HG03460 (cell line): ENCODE results near the gene CGNL1.

ENCODE experiments used
- ATAC-seq: cut with Tn5 transposase; IDR thresholded peaks from one replicate; pipeline ENCODE4 v1.9.1; 2021; ENCODE audit not compliant: unreplicated experiment

The CGNL1 gene

DNA sequence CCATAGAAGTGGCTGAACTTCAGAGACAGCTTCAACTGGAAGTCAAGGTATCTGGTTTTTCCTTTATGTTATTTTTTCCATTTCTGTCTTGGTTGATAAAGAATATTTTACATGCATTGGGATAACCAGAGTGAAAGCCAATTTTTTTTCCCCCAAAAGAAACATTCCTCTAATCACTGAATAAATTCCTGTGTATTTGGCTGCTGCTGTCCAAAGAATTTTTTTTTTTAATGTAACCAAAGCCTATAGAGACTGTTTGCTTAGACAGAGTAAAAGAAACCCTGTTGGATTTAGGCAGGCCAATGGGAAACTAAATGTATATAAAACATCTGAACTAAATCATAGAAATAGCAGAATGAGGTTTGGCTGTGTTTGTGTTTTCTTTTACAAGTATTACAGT lies 75.2 kb downstream of the CGNL1 start:
- no peak for ATAC-seq

DNA sequence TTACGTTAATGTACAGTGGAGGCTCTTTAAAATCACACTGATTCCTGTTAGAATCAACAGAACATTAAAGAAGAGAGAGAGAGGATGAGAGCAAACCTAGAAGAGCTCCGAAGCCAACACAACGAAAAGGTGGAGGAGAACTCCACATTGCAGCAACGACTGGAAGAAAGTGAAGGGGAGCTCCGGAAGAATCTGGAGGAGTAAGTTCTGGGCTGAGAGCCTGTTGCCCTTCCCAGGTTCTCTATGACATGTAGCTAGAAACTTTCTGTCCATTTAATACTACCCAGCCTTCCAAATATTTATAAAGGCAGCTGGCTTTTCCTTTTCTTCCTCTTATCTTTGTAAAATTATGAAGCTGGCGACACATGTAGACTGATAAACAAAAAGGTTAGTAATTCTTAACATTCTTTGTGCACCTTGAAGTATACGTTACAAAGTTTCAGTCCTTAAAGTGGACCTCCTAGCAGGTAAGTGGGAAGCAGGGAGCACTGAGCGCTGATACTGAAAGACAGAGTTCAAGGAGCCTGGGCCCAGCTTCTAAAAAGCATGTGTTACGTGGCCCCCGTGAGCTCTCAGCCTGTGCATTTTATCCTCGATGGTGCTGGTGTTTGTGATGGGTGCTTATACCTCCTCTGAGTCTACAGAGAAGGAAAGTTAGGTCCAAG lies 75.9 kb downstream of the CGNL1 start:
- ATAC-seq: no peak

DNA sequence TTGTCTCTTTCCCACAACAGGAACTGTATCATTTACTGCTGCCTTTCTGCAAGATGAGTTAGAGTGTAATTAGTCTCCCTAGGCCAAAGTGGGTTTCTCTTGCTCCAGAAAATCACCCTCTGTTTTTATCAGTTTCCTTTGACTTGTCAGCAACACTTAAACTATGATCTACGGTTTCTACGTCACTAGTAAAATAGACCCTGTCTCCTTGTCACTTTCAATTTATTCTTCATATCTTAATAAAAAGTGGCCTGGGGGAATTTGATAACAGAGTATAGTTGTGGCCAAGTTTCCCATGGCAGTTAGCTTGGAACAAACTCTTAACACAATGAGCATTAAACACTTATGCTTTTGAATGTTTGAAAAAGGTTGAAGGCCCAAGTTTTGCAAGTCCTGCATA lies 79.6 kb downstream of the CGNL1 start:
- ATAC-seq: no peak

DNA sequence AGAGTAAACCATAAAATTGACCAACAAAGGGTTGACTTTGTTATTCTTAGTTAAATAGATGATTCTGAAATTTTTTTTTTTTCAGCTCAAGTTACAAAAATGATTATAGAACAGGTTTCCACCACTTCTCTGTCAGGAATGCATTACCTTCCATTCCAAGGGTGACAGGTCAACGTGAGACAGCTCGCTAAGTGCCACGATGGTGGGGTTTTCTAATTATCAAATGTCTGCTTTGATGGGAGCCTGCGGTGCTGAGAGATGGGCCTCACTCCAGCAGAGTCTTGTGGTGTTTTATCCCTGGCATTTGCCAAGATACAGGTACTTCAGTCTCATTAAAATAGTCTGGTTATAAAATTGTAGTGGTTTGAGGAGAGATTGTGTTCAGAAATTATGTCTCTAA lies 80.3 kb downstream of the CGNL1 start:
- ATAC-seq: no peak

DNA sequence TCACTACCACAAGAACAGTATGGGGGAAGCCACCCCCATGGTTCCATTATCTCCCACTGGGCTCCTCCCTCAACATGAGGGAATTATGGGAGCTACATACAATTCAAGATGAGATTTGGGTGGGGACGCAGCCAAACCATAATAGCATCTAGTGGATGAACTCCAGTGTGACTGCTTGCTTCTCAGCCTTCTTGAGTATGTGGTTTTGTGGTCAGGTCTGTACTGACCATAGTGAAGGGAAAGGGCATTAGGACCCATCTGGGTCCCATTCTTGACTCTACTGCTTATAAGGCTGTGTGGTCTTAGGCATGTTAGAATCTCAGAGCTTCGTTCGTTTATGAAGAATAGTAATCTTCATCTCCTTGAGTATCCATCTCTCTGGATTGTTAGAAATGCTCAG lies 81.4 kb downstream of the CGNL1 start:
- ATAC-seq: no peak

DNA sequence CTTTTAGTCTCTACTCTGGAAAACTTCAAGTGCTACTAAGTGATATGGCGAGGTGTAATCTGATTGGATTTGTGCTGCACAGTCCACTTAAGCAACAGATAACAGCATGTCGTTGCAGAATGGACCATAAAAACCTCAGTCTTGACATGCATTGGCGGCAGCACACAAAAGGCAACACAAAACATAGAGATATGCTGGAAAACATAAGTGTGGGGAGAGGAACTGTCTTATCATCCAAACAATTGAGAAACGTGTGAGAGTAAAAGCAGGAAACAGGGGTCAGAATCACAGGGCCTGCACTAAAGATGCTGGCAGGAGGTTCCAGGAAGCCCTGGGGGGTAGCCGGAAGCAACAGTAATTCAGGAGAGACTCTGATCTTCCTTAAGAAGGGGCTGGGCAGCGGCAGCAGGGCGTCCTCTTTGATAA lies 82.1 kb downstream of the CGNL1 start:
- no peak for ATAC-seq

DNA sequence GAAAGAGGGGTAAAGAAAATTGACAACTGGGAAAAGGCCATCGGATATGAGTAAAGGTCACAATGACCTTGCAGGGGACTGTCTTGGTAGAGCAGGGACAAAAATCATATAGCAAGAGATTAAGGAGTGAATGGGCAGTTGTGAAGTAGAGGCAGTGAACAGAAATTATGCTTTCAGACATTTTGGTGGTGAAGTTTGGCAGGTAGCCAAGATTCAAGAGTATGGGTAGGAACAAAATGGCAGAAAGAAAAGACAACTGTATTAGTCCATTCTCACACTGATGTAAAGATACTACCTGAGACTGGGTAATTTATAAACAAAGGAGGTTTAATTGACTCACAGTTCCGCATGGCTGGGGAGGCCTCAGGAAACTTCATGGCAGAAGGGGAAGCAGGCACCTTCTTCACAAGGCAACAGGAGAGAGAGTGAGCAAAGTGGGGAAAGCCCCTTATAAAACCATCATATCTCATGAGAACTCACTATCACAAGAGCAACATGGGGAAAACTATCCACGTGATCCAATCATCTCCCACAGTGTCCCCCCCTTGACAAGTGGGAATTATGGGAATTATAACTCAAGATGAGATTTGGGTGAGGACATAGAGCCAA lies 84.0 kb downstream of the CGNL1 start:
- no peak for ATAC-seq

DNA sequence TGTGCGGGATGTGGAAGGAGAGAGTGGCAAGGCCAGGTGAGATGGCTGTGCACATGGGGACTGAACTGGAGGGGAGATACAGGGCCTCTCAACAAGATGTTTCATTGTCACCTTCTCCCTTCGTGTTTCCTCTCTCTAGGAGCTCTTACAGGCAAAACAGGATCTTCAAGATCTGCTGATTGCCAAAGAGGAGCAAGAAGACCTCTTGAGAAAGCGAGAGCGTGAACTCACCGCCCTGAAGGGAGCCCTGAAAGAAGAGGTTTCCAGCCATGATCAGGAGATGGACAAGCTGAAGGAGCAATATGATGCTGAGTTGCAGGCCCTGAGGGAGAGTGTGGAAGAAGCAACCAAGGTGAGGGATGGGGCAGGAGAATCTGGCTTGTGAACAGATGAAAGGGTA lies 85.2 kb downstream of the CGNL1 start:
- ATAC-seq: no peak

DNA sequence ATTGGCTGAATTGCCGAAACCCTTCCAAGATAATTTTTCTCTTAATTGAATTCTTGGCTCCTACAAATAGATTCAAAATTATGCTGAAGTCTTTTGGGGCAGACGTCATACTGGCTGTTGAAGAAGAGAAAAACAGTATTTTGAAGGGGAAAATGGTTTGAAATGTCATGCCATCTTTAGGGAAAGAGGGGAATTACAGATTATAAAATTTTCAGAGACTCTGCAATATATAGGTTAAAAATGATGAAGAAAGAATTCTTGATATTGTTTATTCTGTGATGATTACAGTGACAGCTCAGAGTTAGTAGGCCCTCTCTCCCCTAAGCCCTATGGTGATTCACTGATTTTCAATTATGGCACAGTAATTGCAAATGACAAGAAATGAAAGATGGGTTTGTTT lies 86.1 kb downstream of the CGNL1 start:
- ATAC-seq: no peak

DNA sequence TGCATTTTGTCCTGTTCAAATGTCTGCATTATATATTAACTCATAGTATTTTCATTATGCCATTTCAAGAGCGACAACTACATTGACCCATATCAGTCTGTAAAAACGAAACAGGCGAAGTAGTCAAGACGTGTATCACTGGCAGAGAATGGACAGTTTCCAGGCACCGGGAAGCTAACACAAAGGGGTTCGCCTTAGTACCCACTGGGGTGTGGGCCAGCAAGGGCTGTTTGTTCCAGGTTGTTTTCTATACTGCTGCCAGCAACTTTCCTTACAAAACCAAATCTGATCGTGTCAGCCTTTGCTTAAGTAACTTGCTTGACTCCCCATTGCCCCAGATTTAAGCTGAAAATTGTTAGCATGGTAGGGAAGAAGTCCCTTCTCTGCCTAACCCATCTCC lies 87.1 kb downstream of the CGNL1 start:
- ATAC-seq: no peak

DNA sequence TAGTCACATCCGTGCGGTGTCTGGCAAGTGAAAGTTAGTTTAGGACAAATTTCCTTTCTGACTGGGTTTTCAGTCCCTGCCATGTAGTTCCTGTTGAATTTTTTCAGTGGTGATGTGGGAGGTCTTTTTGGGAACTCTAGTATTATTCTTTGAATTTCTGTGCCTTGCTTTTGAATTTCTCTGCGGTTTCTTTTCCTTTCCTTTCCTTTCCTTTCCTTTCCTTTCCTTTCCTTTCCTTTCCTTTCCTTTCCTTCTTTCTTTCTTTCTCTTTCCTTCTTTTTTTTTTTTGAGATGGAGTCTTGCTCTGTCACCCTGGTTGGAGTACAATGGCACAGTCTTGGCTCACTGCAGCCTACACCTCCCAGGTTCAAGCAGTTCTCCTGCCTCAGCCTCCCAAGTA lies 88.2 kb downstream of the CGNL1 start:
- ATAC-seq: no peak

DNA sequence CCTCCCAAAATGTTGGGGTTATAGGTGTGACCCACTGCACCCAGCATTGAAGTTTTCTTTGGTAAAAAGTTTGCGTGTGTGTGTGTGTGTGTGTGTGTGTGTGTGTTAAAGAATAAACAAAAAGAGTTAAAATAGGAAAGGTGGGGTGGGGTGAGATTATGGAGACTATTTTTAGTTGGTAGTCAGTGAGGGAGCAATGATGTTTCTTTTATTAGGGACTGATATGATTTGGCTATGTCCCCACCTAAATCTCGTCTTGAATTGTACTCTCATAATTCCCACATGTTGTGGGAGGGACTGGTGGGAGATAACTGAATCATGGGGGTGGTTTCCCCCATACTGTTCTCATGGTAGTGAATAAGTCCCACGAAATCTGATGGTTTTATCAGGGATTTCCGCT lies 92.2 kb downstream of the CGNL1 start:
- no peak for ATAC-seq

DNA sequence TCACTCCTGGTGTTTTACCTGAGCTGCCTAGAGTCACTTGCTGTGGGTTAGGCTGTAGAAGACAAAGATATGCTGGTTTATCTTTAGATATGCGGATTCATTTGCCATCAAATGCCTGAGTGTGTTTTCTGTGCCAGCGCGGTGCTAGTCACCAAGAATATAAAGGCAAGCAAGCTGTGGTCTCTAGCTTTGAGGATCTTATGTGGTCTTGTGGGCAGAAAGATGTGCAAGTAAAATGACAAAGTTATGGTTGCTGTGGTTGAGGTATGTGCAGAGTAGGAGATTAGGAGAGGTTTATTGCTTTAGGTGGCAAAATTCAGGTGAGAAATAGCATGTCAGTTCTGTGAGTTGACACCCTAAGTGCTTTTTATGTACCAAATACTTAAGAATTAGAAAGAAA lies 94.2 kb downstream of the CGNL1 start:
- ATAC-seq: no peak

DNA sequence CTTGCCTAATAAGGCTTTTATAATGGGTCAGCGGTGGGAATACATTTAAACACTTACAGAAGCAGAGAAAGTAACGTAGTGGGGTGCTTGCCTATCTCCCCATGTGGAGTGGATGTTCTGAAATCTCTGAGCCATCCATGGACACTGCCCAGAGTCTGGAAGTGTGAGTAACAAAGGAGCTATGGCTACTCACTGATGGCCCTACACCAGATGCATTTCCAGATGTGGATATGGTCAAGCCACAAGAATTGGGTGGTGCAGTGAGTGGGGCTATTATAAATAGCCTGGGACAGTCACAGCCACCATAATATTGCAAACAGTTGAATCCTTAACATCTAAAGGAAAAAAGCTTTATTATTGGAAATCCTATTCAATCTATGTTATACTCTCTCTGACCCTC lies 96.6 kb downstream of the CGNL1 start:
- ATAC-seq: no peak

DNA sequence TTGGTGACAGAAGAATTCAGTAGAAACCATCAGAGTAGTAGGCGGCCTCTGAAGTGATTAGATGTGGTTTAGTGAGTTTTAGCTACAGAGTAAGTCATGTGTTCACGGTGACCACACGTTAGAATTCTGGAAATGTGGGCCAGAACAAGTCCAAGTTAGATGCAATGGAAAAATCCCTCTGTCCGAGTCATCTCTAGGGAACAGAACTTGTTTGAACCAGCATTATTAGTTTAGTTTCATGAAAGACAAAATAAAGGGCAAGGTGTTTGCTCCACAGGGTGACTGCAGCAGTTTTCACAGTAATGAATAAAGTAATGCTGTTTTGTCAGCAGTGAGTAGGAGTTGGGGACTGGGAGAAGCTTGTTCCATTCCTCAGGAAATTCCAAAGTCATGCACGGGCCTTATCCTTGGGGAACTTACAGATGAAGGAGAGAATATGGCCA lies 100.2 kb downstream of the CGNL1 start:
- ATAC-seq: no peak

DNA sequence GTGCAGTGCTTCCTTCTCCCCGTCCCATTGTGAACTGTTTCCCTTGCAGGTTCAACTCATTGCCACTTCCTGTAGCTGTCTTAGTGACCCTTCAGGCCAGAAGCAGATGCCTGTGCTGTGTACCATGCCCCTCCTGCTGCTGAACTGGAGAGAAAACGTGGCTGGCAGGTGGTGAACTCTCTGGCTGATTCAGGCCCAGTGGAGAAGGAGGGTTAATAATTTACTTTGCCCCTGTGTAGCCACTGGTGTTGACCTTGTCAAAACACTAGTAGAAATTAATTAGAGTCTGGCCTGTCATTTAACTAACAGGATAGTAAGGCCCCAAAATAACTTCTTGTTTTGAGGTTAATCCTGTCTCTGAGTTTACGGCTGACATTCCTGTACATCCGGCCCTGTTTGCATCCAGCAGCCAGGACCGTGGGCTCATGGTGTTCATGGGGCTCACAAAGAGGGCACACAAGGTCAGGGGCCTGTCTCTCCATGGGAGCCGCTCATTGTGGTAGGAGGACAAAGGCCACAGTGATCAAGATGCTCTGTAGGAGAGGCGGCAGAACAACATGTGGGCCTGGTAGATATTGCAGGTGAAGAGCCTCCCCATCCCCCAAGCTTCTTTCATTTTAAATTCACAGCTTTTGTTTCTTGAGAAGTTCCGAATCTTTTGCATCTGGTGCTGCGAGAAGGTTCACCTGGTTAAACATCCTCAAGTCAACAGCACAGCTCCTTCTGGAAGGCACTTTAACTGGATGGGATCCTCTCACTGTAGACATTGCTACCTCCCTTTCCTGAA lies 101.6 kb downstream of the CGNL1 start:
- ATAC-seq: peak; percentile 77

DNA sequence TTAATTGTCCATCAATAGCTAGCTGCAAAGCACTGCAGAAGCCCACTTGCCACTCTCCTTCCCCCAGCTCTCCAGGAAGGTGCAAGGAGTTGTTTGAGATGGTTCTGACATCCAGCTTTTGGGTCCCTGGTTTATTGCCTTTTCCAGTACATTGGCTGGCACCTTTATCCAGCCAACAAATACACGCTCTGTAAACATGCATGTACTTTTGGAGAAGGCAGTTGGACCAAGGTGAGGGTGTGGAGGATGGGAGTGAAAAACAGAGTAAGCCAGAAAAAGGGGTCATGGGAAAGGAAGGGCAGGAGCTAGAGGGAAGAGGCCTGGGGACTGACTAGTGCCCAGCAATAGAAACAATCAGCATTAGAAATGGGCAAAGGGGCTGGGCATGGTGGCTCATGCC lies 102.7 kb downstream of the CGNL1 start:
- no peak for ATAC-seq

DNA sequence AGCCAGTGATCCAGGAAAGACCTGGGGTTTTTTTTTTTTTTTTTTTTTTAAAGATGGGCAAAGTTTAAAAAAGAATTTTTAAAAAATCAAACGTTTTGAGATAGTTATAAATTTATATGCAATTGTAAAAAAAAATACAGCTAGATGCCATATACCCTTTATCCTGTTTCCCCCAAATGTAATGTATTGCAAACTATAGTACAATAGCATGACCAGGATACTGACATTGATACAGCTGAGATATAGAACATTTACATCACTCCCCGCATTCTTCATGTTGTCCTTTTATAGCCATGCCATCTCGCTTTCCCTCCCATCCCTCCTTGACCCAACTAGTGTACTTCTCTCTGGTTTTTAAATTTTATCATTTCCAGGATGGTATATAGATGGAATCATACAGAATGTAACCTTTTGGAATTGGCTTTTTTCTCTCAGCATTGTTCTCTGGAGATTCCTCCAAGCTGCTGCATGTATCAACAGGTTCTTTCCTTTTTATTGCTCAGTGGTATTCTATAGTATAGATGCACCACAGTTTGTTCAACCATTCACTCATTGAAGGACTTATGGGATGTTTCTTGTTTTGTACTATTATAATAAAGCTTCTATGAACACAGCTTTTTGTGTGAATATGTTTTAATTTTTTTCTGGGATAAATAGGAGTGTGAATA lies 104.9 kb downstream of the CGNL1 start:
- no peak for ATAC-seq

DNA sequence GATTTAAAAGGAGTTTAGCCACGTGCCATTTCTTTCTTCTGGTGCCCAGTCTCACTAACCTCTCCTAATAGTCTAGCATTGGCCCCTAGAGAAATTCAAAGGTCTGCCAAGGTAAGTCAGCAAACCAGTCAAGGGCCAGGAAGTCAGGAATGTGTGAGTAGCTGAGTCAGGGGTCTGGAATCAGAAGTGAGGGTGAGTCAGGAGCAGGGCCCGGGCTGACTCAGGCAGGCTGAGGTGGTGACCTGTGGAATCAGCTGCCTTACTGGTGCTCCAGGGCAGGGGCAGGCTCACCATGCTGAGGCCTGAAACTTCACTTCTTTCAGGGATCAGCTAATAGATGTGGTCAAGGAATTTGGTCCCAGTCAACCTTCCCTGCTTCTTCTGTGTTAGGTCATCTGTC lies 109.6 kb downstream of the CGNL1 start:
- no peak for ATAC-seq

DNA sequence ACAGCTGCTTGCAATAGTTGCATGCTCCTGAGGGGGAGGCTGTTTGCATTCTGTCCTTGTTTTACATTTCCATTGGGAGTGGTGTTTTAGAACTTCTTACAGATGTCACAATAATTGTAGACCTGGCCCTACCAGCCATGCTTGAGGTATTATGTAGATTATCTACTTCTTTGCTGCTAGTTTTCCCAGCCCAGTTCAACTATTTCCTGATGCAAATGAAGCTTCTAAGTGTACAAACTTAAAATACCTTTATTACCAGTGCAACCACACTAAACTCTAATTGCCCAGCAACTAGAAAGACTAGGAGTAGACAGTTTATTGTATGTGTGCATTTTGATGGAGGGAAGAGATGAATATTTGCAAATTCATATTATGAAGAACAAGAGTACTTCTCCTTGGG lies 110.5 kb downstream of the CGNL1 start:
- no peak for ATAC-seq

DNA sequence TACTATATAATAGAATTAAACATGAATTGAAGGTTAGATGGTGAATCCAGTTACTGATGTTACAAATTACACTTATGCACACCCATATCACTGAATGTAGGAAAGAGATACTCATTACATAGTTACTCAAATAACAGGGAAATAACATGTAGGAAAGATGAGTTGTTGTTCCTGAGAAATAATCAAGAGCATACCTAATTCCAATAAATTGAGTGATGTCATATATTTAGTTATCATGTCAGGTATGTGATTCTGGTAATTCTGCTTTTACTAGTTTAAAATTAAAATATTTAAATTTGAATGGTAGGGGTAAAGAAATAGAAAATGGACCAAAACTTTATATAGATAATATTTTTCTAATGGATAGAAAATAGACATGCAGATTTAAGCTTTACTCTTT lies 112.8 kb downstream of the CGNL1 start:
- no peak for ATAC-seq

DNA sequence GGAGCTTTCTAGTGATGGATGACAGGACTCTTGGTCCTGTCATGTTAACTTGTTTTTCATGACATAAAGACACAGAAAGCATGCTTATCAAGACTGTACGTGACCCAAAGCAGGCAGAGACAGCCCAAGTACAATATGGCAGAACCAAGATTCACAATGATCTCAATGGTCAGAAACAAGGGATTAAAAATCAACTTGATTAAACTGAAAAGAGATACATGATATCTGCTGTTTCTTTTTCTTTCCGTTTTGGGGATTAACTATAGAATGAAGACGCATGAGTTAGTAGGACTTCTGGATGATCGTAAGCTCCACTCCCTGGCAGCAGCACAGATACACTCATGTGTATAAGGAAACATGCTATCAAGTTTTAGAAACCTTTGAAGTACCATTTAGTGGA lies 117.0 kb downstream of the CGNL1 start:
- ATAC-seq: no peak
